Left cardiac atrium (tissue), 4 donors: ENCODE results near the gene OR2AT4. TPM values are rescaled to one million over a fixed set of nuclear protein-coding genes. Genes with fewer than 3 reads are reported as not detected.

Experiments
- ATAC-seq, 2 donors: fragments of 200-7000 bp; cut with Tn5 transposase; one replicate each; pipeline ENCODE4 v1.9.1; 2020; ENCODE audit warnings: mild to moderate bottlenecking in 2 of 2, moderate library complexity in 2 of 2
- DNase-seq: peaks from one replicate; pipeline ENCODE4 v3.0.0-alpha.2; 2020
- intact Hi-C, 2 donors: fragments of 100-400 bp; cut with DNase I; formaldehyde crosslinking; loops; one replicate each; pipeline versions ENCODE4 v1.14.1 to v1.15.1; 2022 to 2023
- total RNA-seq, 2 donors: library from RNA; stranded (reverse); fragmentation: NEBNext Ultra II Directional; extraction: Animal tissue kit (Norgen Biotek cat#: 25700); gene quantifications; one replicate each; pipeline ENCODE4 v1.2.1, GENCODE V29; 2021
- donor health status: DM: no; HTN: yes; CAD: no.
- donor health status: DM: no; HTN: yes; CAD: no; lungs with severe emphysema.
- donor health status: DM: yes; HTN: yes; CAD: no.
- donor health status: Dilated cardiomyopathy.

OR2AT4 gene
- total RNA-seq, 2 donors from 2014 or later: not detected

GRCh38 chr11:75041263-75041662 lies 55.4 kb downstream of the OR2AT4 start:
- DNase-seq: no peak
- intact Hi-C loops: no loop called here
- ATAC-seq: no peak

DNA sequence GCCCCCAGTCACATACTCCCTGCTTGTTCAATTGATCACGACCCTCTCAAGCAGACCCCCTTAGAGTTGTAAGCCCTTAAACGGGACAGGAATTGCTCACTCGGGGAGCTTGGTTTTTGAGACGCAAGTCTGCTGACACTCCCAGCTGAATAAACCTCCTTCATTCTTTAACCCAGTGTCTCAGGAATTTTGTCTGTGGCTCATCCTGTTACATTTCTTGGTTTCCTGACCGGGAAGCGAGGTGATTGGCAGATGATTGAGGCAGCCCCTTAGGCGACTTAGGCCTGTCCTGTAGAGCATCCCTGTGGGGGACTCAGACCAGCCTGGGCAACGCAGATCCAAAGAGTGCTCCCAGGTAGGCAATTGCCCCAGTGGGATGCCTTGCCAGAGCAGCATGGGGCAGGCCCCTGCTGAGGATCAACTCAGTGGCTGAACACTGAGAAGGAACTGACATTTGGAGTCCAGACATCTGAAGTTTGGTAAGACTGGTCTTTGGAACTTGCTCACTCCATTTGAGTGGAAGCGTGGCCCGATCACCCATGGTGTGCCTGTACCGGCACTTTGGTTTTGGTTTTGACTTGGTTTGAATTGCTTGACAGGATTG lies 56.4 kb downstream of the OR2AT4 start:
- ATAC-seq (no peak), DNase-seq (no peak)
- intact Hi-C loops: no loop called here

- no peak for ATAC-seq
- DNase-seq: no peak
- intact Hi-C loops: no loop called here
Observed at GRCh38 chr11:75035911-75036565, 60.6 kb downstream of the OR2AT4 start.

DNA sequence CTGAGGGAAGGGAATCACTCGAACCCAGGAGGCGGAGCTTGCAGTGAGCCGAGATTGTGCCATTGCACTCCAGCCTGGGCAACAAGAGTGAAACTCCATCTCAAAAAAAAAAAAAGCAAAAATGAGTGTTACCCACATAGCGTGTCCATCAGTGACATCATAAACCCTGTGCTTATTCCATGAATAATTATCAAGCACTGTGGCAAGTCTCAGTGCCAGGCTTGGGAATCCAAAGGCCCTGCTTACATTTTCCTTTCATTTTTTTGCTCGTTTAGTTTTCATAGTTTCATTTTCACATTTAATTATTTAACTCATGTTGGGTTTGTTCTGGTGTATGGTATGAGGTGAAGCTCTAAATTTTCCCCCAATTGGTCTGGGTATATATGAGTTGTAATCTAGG lies 61.4 kb downstream of the OR2AT4 start:
- intact Hi-C loops: no loop called here
- no peak for ATAC-seq
- DNase-seq: no peak

DNA sequence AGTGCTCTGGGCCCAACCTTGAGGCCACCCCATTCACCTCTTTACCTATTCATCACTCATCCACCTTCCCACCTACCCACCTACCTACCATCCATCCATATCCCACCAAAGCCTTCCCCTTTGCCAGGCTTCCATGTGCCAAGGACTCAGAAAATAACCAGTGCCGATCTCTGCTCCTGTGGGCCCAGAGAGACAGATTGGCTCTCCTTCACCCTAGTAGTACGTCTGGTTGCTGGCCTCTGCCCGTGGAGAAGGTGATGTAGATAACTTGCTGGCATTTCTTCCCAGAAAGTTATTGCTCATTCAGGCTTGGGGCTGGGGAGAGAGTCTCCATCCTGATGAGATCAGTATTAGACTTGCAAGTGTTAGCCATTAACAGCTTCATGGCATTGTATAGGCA lies 62.8 kb downstream of the OR2AT4 start:
- intact Hi-C loops: loop anchor here (5.0 kb wide), 2 partner anchors 102 to 213 kb away; no protein-coding TSS in a partner anchor
- ATAC-seq (no peak), DNase-seq (no peak)

DNA sequence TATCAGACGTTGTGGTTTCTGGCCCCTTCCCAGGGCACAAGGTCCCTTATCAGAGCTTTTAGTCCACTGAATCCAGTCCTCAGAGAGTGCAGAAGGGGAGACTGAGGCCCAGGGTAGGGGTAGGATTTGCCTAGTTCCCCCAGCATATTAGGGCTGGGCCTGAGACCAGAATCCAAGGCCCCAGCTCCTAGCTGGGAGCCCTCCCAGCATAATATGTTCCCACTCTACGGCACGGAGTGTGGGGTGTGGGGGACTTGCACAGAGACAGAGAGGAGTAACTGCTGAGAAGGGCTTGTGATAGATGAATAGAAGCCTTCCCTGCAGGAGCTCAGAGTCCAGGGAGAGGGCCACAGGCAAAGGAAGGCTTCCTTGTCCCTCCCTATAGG lies 64.1 kb downstream of the OR2AT4 start:
- intact Hi-C loops: loop anchor here (1.0 to 5.0 kb wide), 3 partner anchors 100 to 215 kb away; no protein-coding TSS in a partner anchor
- no peak for DNase-seq
- ATAC-seq: no peak

GRCh38 chr11:75031771-75032549 lies 64.7 kb downstream of the OR2AT4 start:
- ATAC-seq (peak; percentile 76 to 80), DNase-seq (peak; percentile 80)
- intact Hi-C loops: loop anchor here (1.0 to 5.0 kb wide), 3 partner anchors 100 to 215 kb away; no protein-coding TSS in a partner anchor

Other genes with a start within 250 kb of the OR2AT4 start
- 10 to 100 TPM in 1 of 2 donors, 1 to 10 TPM in 1; 5.3 to 13.8 TPM for gene XRRA1, start 147.8 kb downstream of the OR2AT4 start, total RNA-seq
- 100 to 1,000 TPM; 124 to 141 TPM for gene SPCS2, start 147.6 kb downstream of the OR2AT4 start, total RNA-seq
- gene NEU3, start 107.9 kb downstream of the OR2AT4 start, total RNA-seq: 1 to 10 TPM; 4.8 to 6.6 TPM
- gene SLCO2B1, start 54.2 kb upstream of the OR2AT4 start, total RNA-seq: 10 to 100 TPM; 49.0 to 55.8 TPM
- gene TPBGL, start 143.9 kb upstream of the OR2AT4 start, total RNA-seq: under 1 TPM; 0.21 to 0.42 TPM